ENCODE measurements around the gene GRHL3.

DNA sequence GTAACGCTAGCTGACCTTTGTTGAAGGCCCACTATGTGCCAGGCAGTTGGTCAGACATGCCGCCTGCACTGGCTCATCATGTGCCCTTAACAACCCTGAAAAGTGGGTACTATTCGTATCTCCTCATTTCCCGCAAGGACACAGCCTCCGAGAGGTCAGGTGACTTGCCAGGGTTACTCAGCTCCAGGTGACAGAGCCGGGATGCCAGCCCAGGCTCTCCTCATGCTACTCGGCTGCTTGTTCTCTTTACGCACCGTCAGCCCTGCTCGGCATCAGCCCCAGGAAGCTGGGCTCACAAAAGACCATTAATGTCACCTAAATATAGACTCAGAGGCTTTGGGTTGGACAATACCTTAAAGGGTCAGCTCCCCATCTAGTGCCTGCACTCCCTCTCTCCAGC lies 29.0 kb downstream of the GRHL3 start:
- TF ChIP-seq, protein P1, sequence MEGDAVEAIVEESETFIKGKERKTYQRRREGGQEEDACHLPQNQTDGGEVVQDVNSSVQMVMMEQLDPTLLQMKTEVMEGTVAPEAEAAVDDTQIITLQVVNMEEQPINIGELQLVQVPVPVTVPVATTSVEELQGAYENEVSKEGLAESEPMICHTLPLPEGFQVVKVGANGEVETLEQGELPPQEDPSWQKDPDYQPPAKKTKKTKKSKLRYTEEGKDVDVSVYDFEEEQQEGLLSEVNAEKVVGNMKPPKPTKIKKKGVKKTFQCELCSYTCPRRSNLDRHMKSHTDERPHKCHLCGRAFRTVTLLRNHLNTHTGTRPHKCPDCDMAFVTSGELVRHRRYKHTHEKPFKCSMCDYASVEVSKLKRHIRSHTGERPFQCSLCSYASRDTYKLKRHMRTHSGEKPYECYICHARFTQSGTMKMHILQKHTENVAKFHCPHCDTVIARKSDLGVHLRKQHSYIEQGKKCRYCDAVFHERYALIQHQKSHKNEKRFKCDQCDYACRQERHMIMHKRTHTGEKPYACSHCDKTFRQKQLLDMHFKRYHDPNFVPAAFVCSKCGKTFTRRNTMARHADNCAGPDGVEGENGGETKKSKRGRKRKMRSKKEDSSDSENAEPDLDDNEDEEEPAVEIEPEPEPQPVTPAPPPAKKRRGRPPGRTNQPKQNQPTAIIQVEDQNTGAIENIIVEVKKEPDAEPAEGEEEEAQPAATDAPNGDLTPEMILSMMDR (IDR thresholded peaks at IDR 0.05), result no peak
- TF ChIP-seq EZH2 (IDR thresholded peaks at IDR 0.05), result no peak

All from neural progenitor cell (in vitro differentiated cells).